ENCODE data around the gene TM9SF4.

GRCh38 chr20:32209850-32210605 is 100.5 kb downstream of the TM9SF4 start:
- no peak for TF ChIP-seq CTCF (IDR thresholded peaks at IDR 0.05; ENCODE audit: low read depth, low read length)
- no peak for TF ChIP-seq POLR2A (IDR thresholded peaks at IDR 0.05; ENCODE audit: extremely low read depth, insufficient read length)
- no peak for TF ChIP-seq MAX (IDR thresholded peaks at IDR 0.05; ENCODE audit: low read depth, low read length)

All from NB4 (cell line).